DND-41 (cell line): Measurements from ENCODE around the gene RNF212.

Source experiments
- CTCF ChIP-seq: IDR thresholded peaks from 2 replicates; pipeline ENCODE4 v1.5.1; 2012; ENCODE audit warnings: borderline replicate concordance, low read length, moderate library complexity, mild to moderate bottlenecking; ENCODE audit not compliant: poor library complexity, severe bottlenecking; ENCODE audit errors: extremely low read depth
- EZH2 ChIP-seq: IDR thresholded peaks from 3 replicates; pipeline ENCODE4 v1.6.1; 2012; ENCODE audit warnings: borderline replicate concordance, low read depth, mild to moderate bottlenecking, moderate library complexity, low read length, inconsistent platforms; ENCODE audit not compliant: severe bottlenecking

- no peak for TF ChIP-seq CTCF
- TF ChIP-seq EZH2 = no peak
Measured at GRCh38 chr4:1109333-1109732, 4.0 kb downstream of the RNF212 start.
